ENCODE measurements around the gene DPP4. TPM values are rescaled to one million over a fixed set of nuclear protein-coding genes. Genes with fewer than 3 reads are reported as not detected.

The DPP4 gene
- 10 to 100 TPM; 38.5 to 40.2 TPM for total RNA-seq
- polyA plus RNA-seq, result 100 to 1,000 TPM; 105 to 124 TPM

GRCh38 chr2:162073888-162074631 is at the start of gene DPP4:
DPP4 (minus strand) TSS chr2:162074215; CDS start chr2:162073981, 234 bp downstream.
- Histone ChIP-seq H3K27me3 (ENCODE audit: insufficient read depth, low read length) (no peaks in the 10 kb centered on the region), H3K4me1 (ENCODE audit: insufficient read depth, low read length) (peaks cover 45% of the 10 kb centered on the region), H3K9me3 (ENCODE audit: control insufficient read depth in 1 of 2, low read length in 2 of 2) (no peaks in the 10 kb centered on the region), H3K36me3 (ENCODE audit: insufficient read depth, low read length) (no peaks in the 10 kb centered on the region), H3K27ac (ENCODE audit: low read depth, low read length) (peak within 1 kb of the TSS; percentile 78), H3K4me3 (ENCODE audit: low read length in 2 of 2) (peak within 1 kb of the TSS; percentile 68 to 76)
- POLR2A ChIA-PET (ENCODE audit: partially characterized antibody), result interaction anchor here (0.7 to 5.7 kb wide), 15 partner anchors 9 to 127 kb away, joined by 3 to 114 read pairs (median 6); no protein-coding TSS in a partner anchor
- Mint-ChIP-seq H3K9me3 (peaks cover 0 to 15% (median 12%) of the 10 kb centered on the region in 8 donors), H3K27me3 (no peaks in the 10 kb centered on the region), H3K4me3 (peak within 1 kb of the TSS; percentile 95 to 100 (median 98)), H3K27ac (peak within 1 kb of the TSS; percentile 86 to 98 (median 94)), H3K4me1 (peaks cover 39 to 62% (median 48%) of the 10 kb centered on the region in 4 donors), H3K36me3 (peaks cover 17 to 28% of the 10 kb centered on the region in 2 donors)
- DNase-seq, result peak; percentile 52 to 64 (median 58)
- intact Hi-C loops (cut with micrococcal nuclease), result loop anchor here (1.0 to 5.0 kb wide), 5 partner anchors 15 to 122 kb away; no protein-coding TSS in a partner anchor
- CTCF ChIA-PET (ENCODE audit: partially characterized antibody), result interaction anchor here (0.7 to 7.1 kb wide), 19 partner anchors 10 to 225 kb away, joined by 3 to 60 read pairs (median 6); no protein-coding TSS in a partner anchor

- Mint-ChIP-seq H3K36me3 (peaks cover 0 to 1% of the 10 kb centered on the region in 2 donors), H3K9me3 (peaks cover 0 to 12% (median 11%) of the 10 kb centered on the region in 8 donors), H3K4me3 (peak overlapping the region in 3 of 8 donors; percentile 9 to 25 (median 10)), H3K27ac (peak overlapping the region in 4 of 7 donors; percentile 53 to 76 (median 65)), H3K4me1 (peaks cover 6 to 17% (median 7%) of the 10 kb centered on the region in 4 donors), H3K27me3 (no peaks in the 10 kb centered on the region)
- Histone ChIP-seq H3K9me3 (ENCODE audit: control insufficient read depth in 1 of 2, low read length in 2 of 2) (no peaks in the 10 kb centered on the region), H3K27me3 (ENCODE audit: insufficient read depth, low read length) (no peaks in the 10 kb centered on the region), H3K4me1 (ENCODE audit: insufficient read depth, low read length) (no peaks in the 10 kb centered on the region), H3K36me3 (ENCODE audit: insufficient read depth, low read length) (no peaks in the 10 kb centered on the region), H3K4me3 (ENCODE audit: low read length in 2 of 2) (no peak overlapping the region), H3K27ac (ENCODE audit: low read depth, low read length) (no peak overlapping the region)
- ChIA-PET CTCF (ENCODE audit: partially characterized antibody) (interaction anchor here (1.5 kb wide), 1 partner anchor 163 kb away, joined by 3 read pairs; no protein-coding TSS in a partner anchor), POLR2A (ENCODE audit: partially characterized antibody) (no interaction called here)
- no peak for DNase-seq
- intact Hi-C loops (cut with micrococcal nuclease), result no loop called here
Observed at GRCh38 chr2:162118166-162119031, 44.4 kb upstream of the DPP4 start.

- H3K4me3 ChIP-seq (ENCODE audit: low read length in 2 of 2), result no peak overlapping the region
- no peak for DNase-seq
- H3K27me3 ChIP-seq (ENCODE audit: insufficient read depth, low read length), result no peaks in the 10 kb centered on the region
- H3K9me3 ChIP-seq (ENCODE audit: control insufficient read depth in 1 of 2, low read length in 2 of 2), result no peaks in the 10 kb centered on the region
- CTCF ChIA-PET (ENCODE audit: partially characterized antibody), result interaction anchor here (1.1 to 1.4 kb wide), 2 partner anchors 10 to 109 kb away, joined by 4 to 6 read pairs; no protein-coding TSS in a partner anchor
- Mint-ChIP-seq H3K9me3 (peaks cover 0 to 12% (median 11%) of the 10 kb centered on the region in 8 donors), H3K27ac (no peak overlapping the region), H3K36me3 (peaks cover 0 to 1% of the 10 kb centered on the region in 2 donors), H3K27me3 (no peaks in the 10 kb centered on the region), H3K4me3 (no peak overlapping the region), H3K4me1 (peaks cover 6 to 17% (median 7%) of the 10 kb centered on the region in 4 donors)
- POLR2A ChIA-PET (ENCODE audit: partially characterized antibody), result no interaction called here
- intact Hi-C loops (cut with micrococcal nuclease), result no loop called here
- H3K27ac ChIP-seq (ENCODE audit: low read depth, low read length), result no peak overlapping the region
- H3K36me3 ChIP-seq (ENCODE audit: insufficient read depth, low read length), result no peaks in the 10 kb centered on the region
- no peaks in the 10 kb centered on the region for H3K4me1 ChIP-seq (ENCODE audit: insufficient read depth, low read length)
Observed at GRCh38 chr2:162116352-162116751, 42.3 kb upstream of the DPP4 start.

- Histone ChIP-seq H3K36me3 (ENCODE audit: insufficient read depth, low read length) (no peaks in the 10 kb centered on the region), H3K27ac (ENCODE audit: low read depth, low read length) (no peak overlapping the region), H3K9me3 (ENCODE audit: control insufficient read depth in 1 of 2, low read length in 2 of 2) (no peaks in the 10 kb centered on the region), H3K27me3 (ENCODE audit: insufficient read depth, low read length) (no peaks in the 10 kb centered on the region), H3K4me3 (ENCODE audit: low read length in 2 of 2) (no peak overlapping the region), H3K4me1 (ENCODE audit: insufficient read depth, low read length) (no peaks in the 10 kb centered on the region)
- DNase-seq, result no peak
- Mint-ChIP-seq H3K36me3 (peaks cover 0 to 1% of the 10 kb centered on the region in 2 donors), H3K27me3 (no peaks in the 10 kb centered on the region), H3K9me3 (peaks cover 0 to 12% (median 11%) of the 10 kb centered on the region in 8 donors), H3K4me3 (no peak overlapping the region), H3K4me1 (peaks cover 6 to 17% (median 7%) of the 10 kb centered on the region in 4 donors), H3K27ac (peak overlapping the region in 1 of 7 donors; percentile 37)
- ChIA-PET CTCF (ENCODE audit: partially characterized antibody) (no interaction called here), POLR2A (ENCODE audit: partially characterized antibody) (no interaction called here)
- intact Hi-C loops (cut with micrococcal nuclease), result no loop called here
Observed at GRCh38 chr2:162115076-162115475, 41.1 kb upstream of the DPP4 start.

GRCh38 chr2:162114271-162114670 is 40.3 kb upstream of the DPP4 start:
- Histone ChIP-seq H3K4me3 (ENCODE audit: low read length in 2 of 2) (no peak overlapping the region), H3K27me3 (ENCODE audit: insufficient read depth, low read length) (no peaks in the 10 kb centered on the region), H3K9me3 (ENCODE audit: control insufficient read depth in 1 of 2, low read length in 2 of 2) (no peaks in the 10 kb centered on the region), H3K4me1 (ENCODE audit: insufficient read depth, low read length) (no peaks in the 10 kb centered on the region), H3K27ac (ENCODE audit: low read depth, low read length) (no peak overlapping the region), H3K36me3 (ENCODE audit: insufficient read depth, low read length) (no peaks in the 10 kb centered on the region)
- no peak for DNase-seq
- Mint-ChIP-seq H3K36me3 (peaks cover 0 to 1% of the 10 kb centered on the region in 2 donors), H3K4me3 (no peak overlapping the region), H3K9me3 (peaks cover 0 to 12% (median 11%) of the 10 kb centered on the region in 8 donors), H3K4me1 (peaks cover 6 to 17% (median 7%) of the 10 kb centered on the region in 4 donors), H3K27ac (no peak overlapping the region), H3K27me3 (no peaks in the 10 kb centered on the region)
- POLR2A ChIA-PET (ENCODE audit: partially characterized antibody), result no interaction called here
- CTCF ChIA-PET (ENCODE audit: partially characterized antibody), result no interaction called here
- intact Hi-C loops (cut with micrococcal nuclease), result no loop called here

GRCh38 chr2:162113776-162114168 is 39.8 kb upstream of the DPP4 start:
- Mint-ChIP-seq H3K36me3 (peaks cover 0 to 1% of the 10 kb centered on the region in 2 donors), H3K4me3 (no peak overlapping the region), H3K27ac (no peak overlapping the region), H3K9me3 (peaks cover 0 to 12% (median 11%) of the 10 kb centered on the region in 8 donors), H3K27me3 (no peaks in the 10 kb centered on the region), H3K4me1 (peaks cover 5 to 15% (median 6%) of the 10 kb centered on the region in 4 donors)
- Histone ChIP-seq H3K4me1 (ENCODE audit: insufficient read depth, low read length) (no peaks in the 10 kb centered on the region), H3K27me3 (ENCODE audit: insufficient read depth, low read length) (no peaks in the 10 kb centered on the region), H3K9me3 (ENCODE audit: control insufficient read depth in 1 of 2, low read length in 2 of 2) (no peaks in the 10 kb centered on the region), H3K36me3 (ENCODE audit: insufficient read depth, low read length) (no peaks in the 10 kb centered on the region), H3K4me3 (ENCODE audit: low read length in 2 of 2) (no peak overlapping the region), H3K27ac (ENCODE audit: low read depth, low read length) (no peak overlapping the region)
- ChIA-PET POLR2A (ENCODE audit: partially characterized antibody) (no interaction called here), CTCF (ENCODE audit: partially characterized antibody) (interaction anchor here (1.0 kb wide), 1 partner anchor 527 kb away, joined by 3 read pairs; no protein-coding TSS in a partner anchor)
- intact Hi-C loops (cut with micrococcal nuclease), result no loop called here
- no peak for DNase-seq

Measured in CD4-positive, alpha-beta memory T cell (primary cell).